GM21786 (cell line): ENCODE data around the gene PGC.
"Not testable (repeated sequence)": the region's sequence is repeated elsewhere in the genome, so short reads cannot be mapped to it uniquely, and the experiment has no call there.

Experiments used
- ATAC-seq: cut with Tn5 transposase; IDR thresholded peaks from one replicate; pipeline ENCODE4 v1.9.1; 2021; ENCODE audit not compliant: unreplicated experiment

The PGC gene

DNA sequence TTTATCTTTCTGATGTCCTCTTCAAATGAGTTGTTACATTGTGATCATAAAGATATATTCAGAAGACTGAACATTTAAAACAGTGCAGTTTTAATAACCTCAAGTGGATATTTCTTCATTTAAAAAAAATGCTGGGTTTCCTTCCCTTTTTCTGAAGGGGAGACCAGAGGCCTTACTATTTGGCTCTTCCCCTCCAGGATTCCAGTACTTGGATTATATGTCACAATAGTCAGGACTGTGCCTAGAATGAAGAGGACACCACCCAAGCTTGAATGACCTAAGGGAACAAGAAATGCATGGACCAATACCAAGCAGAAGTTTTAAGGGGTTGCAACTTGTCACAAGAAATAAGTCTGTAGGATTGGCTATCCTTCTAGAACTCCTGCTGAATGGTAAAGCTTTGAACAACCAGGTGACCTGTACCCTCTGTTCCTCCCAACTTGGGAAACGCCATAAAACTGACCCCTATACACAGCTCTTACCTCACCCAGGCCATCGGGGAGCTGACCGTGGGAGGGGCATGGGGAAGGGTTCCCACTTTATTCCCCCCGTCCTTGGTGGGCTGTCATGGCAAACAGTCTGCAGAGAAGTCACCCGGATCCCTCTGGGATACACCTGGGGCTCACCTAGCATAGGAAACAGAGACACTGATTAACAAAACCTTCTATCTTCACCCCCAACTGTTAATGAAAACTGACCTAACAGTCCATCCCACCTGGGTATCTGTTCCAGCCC, 30.5 kb upstream of the PGC start:
- ATAC-seq, result no peak

DNA sequence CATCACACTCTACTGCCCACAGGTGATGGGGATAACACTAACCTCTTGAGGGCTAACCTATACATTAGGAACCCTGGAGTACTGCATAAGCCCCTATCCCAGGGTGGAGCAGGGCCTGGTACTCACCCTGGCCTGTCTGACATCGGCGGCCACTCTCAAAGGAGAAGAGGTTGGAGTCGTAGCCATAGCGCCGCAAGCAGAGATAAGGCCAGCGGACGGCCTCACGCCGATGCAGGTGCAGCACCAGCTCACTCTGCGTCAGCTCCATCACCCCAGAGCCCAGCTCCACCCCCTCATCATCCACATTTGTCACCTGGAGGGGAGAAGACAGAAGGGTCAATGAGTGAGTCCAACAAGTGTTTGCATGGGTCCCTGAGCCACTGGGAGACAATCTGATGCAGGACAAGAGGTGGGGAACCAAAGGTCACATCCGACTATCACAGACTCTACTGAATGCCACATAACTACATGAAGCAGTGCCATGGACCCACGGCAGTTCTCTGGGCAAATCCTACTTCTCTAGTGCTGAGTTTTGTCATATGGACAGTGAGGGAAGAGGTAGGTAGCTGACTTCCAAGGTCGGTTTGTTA, 28.2 kb upstream of the PGC start:
- no peak for ATAC-seq

DNA sequence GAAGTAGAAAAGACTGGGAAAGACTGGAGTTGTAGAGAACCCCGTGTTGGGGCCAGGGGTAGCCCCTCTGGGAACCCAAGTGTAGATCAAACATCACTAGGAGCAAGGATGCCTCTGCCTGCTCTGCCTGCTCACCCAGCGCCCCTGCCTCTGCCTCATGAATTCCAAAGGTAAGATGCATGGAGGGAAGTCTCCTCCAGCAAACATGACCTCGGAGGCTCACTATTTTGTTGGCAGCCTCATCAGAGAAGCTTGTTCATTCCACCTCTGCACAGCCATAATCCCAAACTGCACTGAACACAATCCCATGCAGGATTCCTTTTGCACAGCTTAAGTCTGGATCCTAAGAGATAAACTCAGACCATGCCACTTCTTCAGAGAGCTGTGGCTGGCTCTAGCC, 27.6 kb upstream of the PGC start:
- no peak for ATAC-seq

DNA sequence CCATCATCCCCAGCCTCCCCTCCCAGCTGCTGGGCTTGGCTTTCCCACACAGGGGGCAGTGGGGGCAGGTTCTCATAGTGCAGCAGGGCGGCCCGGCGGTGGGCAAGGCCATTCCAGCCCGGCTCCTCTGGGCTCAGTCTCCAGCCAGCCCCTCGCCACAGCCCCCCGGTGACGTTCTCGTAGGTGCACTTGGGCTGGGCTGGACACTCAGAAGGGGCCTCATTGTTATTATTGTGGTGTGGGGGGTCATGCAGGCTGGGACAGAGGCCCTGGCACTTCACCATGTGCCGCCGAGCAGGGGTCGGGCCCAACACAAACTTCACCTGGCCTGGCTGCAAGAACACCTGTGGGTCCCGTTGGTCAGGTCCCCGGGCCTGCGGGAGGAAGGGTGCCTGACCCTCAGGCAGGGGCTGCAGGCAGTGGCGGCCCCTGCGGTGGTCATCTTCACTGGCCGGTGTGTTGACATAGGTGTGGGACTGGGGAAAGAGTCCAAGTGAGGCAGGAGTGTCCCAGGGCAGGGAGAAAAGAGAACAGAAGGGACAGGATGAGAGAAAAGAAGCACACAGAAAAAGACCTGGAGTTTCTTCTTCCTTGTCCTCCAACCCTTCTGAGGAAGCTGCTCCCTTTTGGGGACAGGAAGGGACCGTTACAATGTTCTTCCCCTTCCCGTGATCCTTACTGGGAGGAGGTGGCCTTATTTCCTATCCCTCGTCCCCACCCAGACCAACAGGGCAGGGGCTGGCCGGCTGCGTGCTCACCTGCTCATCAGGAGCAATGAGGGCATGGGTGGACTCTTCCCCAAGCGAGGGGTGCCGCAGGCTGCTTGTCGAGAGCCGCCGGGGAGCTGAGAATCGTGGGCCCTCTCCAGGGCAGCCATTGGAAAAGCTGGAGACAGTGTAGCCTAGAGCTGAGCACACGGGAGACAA, 24.1 kb upstream of the PGC start:
- no peak for ATAC-seq

DNA sequence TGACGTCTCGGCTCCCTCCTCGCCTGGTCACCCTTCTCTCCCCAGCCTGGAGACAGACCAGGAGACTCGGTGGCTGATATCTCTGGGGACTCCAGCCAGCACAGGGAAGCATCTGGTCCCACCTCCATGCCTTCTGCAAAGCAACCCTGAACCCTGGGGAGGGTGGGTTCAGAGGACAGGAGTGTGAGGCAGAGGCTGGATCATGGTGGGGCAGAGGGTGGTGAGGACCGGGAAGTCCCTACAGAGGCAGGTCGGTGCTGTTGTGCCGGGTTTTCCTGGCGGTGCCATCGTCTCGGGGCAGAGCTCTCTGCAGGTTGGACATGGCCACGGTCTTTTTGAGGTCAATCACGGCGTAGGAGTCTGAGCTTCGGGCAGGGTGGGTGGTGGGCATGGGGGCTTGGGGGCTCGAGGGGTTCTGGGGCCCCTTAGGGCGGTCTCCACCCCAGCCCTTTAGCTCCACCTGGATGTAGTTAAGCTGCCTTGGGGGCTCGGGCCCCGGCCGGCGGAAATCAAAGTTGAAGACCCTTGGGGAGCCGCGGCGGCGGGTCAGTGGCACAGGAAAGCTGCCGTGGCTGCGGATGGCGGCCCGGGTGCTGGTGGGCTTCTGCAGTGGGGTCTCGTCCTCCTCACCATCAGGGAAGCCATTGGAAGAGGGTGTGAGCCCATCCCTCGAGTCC, 23.3 kb upstream of the PGC start:
- ATAC-seq, result no peak

DNA sequence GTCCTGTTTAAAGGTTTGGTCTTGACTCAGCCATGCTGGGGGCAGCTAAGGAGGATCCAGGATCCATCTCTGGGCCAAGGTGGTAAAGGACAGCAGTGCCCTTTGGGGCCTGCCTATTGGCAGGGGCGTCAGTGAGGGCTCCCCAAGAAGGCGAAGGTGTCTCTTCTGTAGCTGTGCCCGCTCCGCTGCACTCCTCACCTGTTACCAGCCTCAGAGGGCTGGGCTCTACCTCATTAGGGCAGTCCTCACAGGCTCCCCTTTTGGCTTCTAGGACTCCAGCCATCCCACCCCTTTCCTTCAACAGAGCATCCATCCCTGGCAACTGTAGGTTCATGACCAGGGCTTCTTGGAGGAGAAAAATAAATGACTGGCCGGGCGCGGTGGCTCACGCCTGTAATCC, 22.2 kb upstream of the PGC start:
- ATAC-seq, result no peak

DNA sequence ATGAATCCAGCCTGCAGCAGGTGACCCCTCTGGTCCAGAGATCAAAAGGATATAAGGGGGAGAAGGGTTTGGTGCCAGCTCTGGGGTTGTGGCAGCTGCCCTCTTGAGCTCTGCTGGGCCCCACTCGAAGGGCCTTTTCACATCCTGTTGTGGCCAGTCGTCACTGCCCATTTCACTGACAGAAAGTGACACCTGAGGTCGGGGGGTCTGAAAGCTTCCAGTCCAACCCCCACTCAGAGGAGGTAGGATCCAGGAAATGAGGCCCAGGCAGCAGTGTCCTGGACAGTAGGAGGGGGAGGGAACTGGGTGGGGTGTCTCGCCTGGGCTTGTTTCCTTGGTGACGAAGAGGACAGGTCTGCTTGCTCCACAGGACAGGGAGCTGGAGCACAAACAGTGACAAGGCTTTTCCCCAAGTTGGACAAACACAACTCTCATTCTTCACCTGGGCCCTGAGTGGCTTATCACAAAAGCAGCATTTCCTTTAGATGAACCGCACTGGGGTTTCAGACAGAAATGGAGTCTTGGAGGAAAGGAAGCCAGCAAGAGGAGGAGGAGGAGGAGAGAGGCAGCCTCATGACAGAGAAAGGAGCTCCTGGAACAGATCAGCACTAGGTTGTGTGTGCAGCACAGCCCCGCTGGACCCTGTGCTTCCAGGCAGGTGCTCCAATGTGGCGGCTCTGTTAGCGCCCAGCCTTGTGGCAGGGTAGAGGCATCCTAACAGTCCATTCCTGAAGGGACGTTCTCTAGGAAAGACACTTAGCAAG, 21.5 kb upstream of the PGC start:
- no peak for ATAC-seq

DNA sequence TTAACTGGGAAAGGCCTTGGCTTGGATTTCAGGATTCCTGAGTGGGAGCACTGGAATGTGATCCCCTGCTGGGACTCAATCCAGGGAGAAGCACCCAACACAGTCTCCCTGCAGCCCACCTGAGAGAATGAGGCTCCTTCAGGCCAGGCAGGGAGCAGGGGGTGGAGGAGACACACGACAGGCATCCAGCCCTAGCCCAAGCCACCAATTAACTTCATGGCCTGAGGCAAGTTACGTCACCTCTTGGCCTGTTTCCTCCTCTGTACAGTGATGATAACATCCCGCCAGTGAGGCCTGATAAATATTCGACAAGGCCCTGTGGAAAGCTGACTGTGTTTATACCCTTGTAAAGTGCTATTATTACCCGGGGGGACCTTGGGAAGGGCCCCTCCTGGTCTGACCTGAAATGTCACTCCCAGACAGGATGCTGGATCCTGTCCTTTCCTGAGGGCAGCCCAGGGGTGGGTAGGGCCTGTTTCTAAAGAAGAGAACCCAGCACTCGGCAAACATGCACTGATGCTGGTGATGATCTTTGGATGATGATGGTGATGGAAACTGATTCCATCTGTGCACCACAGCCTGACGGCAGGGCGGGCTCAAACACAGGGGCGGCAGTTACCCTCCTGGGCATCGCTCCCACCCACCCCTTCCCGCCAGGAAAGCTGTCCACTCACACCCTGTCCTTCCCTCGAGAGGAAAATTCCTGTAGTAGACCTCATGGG, 20.1 kb upstream of the PGC start:
- ATAC-seq, result no peak

DNA sequence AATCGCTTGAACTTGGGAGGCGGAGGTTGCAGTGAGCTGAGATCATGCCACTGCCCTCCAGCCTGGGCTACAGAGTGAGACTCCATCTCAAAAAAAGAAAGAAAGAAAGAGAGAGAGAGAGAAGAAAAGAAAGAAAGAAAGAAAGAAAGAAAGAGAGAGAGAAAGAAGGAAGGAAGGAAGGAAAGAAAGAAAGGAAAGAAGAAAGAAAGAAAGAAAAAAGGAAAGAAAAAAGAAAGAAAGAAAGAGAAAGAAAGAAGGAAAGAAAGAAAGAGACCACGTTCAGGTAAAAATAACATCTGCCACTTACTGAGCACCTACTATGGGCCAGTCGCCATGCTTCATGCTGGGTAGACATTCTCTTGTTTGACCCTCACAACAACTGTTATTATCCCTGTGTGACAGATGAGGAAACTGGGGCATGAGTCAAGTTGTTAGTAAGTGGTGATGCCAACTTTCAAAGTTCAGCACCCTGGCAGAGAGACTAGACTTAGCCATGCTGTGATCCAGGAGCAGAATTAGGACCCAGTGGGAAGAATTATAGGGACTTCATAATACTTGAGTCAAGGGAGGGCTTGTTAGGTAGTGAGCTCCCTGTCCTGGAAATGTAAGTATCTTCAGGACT, 19.0 kb upstream of the PGC start:
- not testable (repeated sequence) for ATAC-seq

DNA sequence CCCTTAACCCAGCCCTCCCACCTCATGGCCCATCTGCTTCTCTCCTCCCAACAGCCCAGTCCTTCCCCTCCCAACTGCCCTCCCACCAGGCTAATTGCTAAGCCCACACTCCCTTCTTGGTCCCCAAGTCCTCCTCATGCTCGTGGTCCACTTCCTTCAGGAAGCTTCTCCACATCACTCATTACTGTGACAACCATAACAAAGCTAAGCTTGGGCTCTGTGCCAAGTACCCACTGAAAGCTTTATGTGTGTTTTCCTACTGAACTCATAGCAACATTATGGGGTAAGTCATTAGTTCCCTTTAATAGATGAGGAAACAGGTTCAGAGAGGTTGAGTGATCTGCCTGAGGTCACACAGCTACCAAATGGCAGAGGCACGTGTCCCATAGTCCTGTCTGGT, 16.3 kb upstream of the PGC start:
- ATAC-seq, result no peak

DNA sequence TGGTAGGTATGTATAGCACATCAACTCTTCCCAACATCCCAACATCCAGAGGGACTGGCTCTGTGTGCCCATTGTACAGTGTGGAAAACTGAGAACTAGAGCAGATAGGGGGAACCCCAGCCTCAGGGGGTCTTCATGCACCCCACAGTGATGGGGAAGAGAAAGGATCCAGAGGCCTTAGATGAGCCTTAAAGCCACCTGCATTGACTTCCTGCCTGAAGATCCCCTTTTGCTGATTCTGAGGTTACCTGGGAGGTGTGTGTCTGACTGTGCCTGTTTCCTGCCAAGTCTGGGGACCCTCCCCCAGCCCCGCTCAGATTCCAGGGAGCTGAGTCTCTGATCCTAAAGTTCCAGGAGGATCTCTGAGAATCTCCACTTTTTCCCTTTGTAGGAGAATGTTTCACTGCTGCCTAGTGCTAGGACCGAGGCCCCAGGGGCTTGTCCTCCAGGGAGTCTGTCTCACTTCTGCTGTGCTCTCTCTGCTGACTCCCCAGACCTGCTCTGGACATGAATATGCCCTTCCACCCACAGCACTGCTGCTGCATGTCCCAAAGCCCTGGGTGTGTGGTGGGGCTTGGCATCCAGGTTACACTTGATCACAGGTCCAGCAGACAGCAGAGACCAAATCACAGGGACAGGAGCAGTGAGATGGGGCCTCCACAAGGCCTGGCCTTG, 12.8 kb upstream of the PGC start:
- no peak for ATAC-seq

DNA sequence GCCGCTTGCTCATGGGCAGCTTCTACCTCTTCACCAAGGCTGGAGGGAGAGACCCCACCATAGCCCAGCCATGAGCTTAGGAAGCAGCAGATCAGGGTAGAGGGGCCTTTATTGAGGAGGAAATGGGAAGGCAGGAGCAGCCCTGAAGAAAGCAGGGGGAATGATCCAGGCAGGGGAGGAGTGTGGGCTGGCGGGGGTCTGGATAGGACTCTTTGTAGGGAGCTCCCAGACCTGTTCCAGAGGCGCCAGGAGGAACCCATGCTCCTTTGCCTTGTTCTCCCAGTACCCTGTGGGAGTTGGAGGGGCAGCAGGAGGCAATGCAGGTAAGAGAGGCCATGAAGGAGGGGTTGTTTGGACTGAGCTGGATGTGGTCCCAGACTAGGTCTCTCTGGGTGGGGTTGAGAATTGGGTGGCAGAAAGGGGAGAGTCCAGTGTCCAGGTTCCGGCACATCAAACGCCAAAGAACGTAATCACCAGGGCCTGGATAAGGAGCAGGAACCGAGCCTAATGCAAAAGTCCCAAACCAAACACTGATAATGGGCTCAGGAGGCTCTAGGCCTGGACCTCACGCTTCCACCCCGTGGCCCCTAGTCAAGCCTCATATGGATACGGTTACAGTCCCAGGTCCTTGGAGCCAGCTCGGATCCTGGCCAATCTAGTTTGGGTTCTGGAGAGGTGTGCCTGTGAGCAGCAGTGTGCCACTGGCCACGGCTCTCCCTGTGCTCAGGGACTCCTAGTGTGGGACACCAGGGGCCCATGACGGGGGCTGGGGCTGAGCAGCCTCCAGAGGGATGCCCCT, 12.1 kb upstream of the PGC start:
- no peak for ATAC-seq

DNA sequence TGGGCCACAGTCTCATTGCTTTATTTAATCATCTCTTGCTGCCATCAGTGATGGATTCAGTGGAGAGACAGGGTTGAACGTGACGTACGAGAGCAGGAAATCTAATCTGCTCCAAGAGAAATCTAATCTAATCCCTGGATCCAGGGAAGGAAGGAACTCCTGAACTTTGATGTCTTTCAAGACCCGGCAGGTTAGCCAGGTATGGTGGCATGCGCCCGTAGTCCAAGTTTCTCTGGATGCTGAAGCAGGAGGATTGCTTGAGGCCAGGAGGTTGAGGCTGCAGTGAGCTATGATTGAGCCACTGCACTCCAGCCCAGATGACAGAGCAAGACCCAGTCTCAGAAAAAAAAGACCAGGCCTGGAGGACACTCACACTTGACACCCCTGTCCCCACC, 11.4 kb upstream of the PGC start:
- no peak for ATAC-seq

DNA sequence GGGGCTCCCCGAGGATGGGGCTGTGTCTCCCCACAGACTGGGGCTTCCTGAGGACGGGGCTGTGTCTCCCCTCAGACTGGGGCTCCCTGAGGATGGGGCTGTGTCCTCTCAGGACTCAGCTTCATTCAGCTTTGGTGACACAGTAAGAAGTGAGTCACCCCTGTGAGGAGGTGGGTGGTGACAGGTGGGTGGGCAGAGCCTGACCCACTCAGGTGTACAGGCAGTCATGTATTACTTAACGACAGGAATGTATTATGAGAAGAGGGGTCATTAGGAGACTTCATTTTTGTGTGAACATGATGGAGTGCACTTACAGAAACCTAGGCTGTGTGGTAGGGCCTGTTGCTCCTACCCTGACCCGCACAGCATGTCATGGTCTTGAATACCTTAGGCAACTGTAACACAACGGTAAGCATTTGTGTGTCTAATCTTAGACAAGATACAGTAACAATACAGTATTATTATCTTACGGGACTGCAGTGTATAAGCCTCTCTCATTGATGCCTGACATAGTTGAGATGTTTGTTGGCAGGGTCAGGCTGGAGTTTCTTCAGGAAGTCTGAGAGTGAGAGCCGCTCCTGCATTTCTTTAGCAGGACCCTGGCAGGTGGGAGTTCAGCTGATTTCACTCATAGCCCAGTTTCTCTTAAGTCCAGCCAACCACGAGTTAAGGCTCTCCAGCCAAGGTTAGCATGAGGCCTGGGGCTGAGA, 10.9 kb upstream of the PGC start:
- ATAC-seq, result no peak

DNA sequence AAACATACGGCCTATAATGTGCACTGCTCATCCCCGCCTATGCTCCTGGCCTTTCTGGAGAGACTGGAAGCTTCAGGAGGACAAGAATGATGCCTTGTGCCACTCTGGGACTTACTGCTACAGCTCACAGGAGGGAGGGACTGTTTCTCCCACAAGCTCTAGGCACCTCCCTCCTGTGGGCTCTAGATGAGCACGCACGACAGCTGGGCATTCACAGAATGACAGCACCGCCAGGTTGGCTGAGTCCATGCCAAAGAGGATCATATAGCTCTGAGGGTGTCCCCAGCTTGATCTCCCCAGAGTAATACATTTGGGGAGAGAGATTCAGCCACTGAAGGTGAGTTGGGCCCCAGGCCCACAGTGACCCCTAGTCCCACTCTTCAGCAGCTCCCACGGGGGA, 10.1 kb upstream of the PGC start:
- ATAC-seq, result no peak

DNA sequence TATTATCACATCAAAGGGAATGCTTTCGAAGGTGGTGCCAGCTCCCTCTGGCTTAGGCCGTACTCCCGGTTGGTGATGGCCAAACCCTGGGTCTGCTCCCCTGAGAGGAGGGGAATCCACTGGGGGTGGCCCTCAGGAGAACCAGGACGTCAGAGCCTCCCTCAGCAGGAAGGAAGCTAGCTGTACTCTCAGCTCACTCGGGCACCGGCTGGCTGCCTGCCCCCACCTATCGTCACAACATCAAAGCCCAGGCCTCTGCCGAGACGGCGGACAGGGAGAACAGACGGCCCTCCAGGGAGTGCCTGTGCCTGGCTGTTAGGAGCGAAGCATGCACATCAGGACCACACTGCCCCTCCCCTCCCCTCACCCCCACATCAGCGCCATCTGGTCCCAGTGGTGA, 9.2 kb upstream of the PGC start:
- ATAC-seq, result no peak

DNA sequence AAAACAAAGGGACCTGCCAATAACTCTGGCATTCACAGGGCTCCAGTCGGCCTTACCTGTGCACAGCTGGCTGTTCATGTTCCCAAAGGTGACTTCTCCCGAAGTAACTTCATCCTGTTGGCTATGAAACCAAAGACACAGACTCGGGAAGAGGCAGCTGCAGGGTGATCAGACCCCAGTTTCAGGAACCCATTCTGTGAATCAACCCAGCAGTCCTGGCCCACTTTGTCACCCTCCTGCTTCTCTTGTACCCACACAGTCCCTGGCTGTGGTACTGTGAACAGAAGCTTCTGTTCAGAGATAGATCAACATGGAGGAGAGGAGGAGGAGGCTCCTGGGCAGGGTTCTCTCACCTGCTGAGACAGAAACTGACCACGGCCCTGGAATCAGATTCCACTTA, 8.7 kb upstream of the PGC start:
- ATAC-seq, result no peak

DNA sequence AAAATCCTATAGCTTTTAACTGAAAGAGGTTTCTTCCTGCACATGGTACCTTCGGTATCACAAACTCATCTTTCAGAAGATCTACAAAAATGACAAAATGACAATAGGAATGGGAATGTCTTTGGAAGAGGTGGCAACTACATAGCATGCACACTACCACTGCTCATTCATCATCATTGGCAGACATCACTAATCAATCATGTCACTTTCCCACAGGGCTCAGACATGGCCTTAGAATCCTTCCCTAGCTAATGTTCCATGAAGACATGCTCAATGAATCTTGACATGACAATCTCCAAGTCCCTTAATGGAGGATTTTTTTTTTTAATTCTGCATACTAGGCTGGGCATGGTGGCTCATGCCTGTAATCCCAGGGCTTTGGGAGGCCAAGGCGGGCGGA, 3.2 kb upstream of the PGC start:
- no peak for ATAC-seq
